Keratinocyte (primary cell): ENCODE measurements around the gene CD8B. TPM values are rescaled to one million over a fixed set of nuclear protein-coding genes. Genes with fewer than 3 reads are reported as not detected.

ENCODE experiments used
- DNase-seq: peaks from one replicate; pipeline ENCODE4 v3.0.0-alpha.2; 2011; ENCODE audit warnings: low read depth, missing footprints, low spot score
- FAIRE-seq: peaks from 2 replicates; lab custom pipeline; 2011; peaks lifted over from hg19 to GRCh38; lab: Jason Lieb, UNC
- H2AFZ ChIP-seq: 2 replicates; pipeline ENCODE4 v1.6.0; 2012; ENCODE audit warnings: low read length, control low read depth, inconsistent platforms; ENCODE audit not compliant: control insufficient read depth
- H3K27ac ChIP-seq: 2 replicates; pipeline ENCODE4 v1.5.1; 2011; ENCODE audit warnings: low read length; ENCODE audit not compliant: control insufficient read depth, insufficient read depth
- H3K27me3 ChIP-seq: 3 replicates; pipeline ENCODE4 v1.6.0; 2011; ENCODE audit warnings: low read length; ENCODE audit not compliant: control insufficient read depth, insufficient read depth; ENCODE audit errors: extremely low read depth
- H3K36me3 ChIP-seq, 2 experiments: 2 replicates in 1 of 2; 3 replicates in 1 of 2; pipeline ENCODE4 v1.5.1; 2011; ENCODE audit warnings: low read length in 2 of 2, mild to moderate bottlenecking in 1 of 2; ENCODE audit not compliant: control insufficient read depth in 2 of 2, insufficient read depth in 2 of 2; ENCODE audit errors: extremely low read depth in 1 of 2
- H3K4me1 ChIP-seq: 3 replicates; pipeline ENCODE4 v1.5.1; 2011; ENCODE audit warnings: low read length; ENCODE audit not compliant: control insufficient read depth, insufficient read depth; ENCODE audit errors: extremely low read depth
- H3K4me2 ChIP-seq: 3 replicates; pipeline ENCODE4 v1.6.0; 2011; ENCODE audit warnings: low read depth, low read length; ENCODE audit not compliant: control insufficient read depth, insufficient read depth; ENCODE audit errors: extremely low read depth
- H3K4me3 ChIP-seq, 3 experiments: fragments of 200-600 bp in 1 of 3; sonication (generic) in 1 of 3; 2 replicates in 2 of 3; 3 replicates in 1 of 3; pipeline ENCODE4 v1.5.1; 2011 to 2016; ENCODE audit warnings: low read length in 3 of 3, mild to moderate bottlenecking in 3 of 3, control low read depth in 2 of 3, inconsistent platforms in 1 of 3, low read depth in 1 of 3, mixed read lengths in 1 of 3, mixed run types in 1 of 3, moderate library complexity in 1 of 3; ENCODE audit not compliant: control insufficient read depth in 2 of 3, insufficient read depth in 2 of 3; ENCODE audit errors: extremely low read depth in 1 of 3
- H3K79me2 ChIP-seq: 2 replicates; pipeline ENCODE4 v1.6.0; 2012; ENCODE audit warnings: low read length; ENCODE audit not compliant: control insufficient read depth, insufficient read depth
- H3K9ac ChIP-seq: 3 replicates; pipeline ENCODE4 v1.6.0; 2011; ENCODE audit warnings: low read length; ENCODE audit not compliant: control insufficient read depth, insufficient read depth; ENCODE audit errors: extremely low read depth
- H3K9me1 ChIP-seq: 3 replicates; pipeline ENCODE4 v1.6.0; 2011; ENCODE audit warnings: low read length; ENCODE audit not compliant: control insufficient read depth, insufficient read depth; ENCODE audit errors: extremely low read depth
- H3K9me3 ChIP-seq: 2 replicates; pipeline ENCODE4 v1.5.1; 2012; ENCODE audit warnings: low read depth, low read length; ENCODE audit not compliant: control insufficient read depth
- H4K20me1 ChIP-seq: 3 replicates; pipeline ENCODE4 v1.6.0; 2011; ENCODE audit warnings: low read length; ENCODE audit not compliant: control insufficient read depth, insufficient read depth; ENCODE audit errors: extremely low read depth
- CTCF ChIP-seq, 3 experiments: IDR thresholded peaks in 1 of 3; conservative IDR thresholded peaks in 1 of 3; optimal IDR thresholded peaks in 1 of 3; 2 replicates in 2 of 3; 3 replicates in 1 of 3; pipeline versions ENCODE3 to v1.5.1; 2011; ENCODE audit warnings: low read length in 3 of 3, mild to moderate bottlenecking in 3 of 3, moderate library complexity in 2 of 3, control low read depth in 1 of 3, inconsistent platforms in 1 of 3; ENCODE audit not compliant: insufficient read depth in 2 of 3; ENCODE audit errors: extremely low read depth in 1 of 3
- EZH2 ChIP-seq: IDR thresholded peaks from one replicate; pipeline ENCODE4 v1.6.1; 2012; ENCODE audit warnings: inconsistent platforms, mild to moderate bottlenecking, low read length, moderate library complexity
- dilution Hi-C: fragments of 300-500 bp; cut with MboI; formaldehyde crosslinking; loops from one replicate; pipeline ENCODE4 v1.7.0; 2020; ENCODE audit warnings: low sequenced_read_pairs; ENCODE audit not compliant: extremely low pct_ligation_motif_present
- polyA plus RNA-seq, 5 experiments: library from polyadenylated mRNA; depleted of rRNA in 3 of 5; stranded (reverse) in 3 of 5; stranded (forward) in 1 of 5; unstranded in 1 of 5; fragments of >200 nt; gene quantifications; 1 replicate in 1 of 5; 2 replicates in 3 of 5; 3 replicates in 1 of 5; pipeline versions ENCODE4 v1.2.1 to v1.2.3, GENCODE V29; 2011 to 2012; ENCODE audit warnings: missing spikeins in 2 of 5, low read depth in 1 of 5, low replicate concordance in 1 of 5

Gene CD8B
- polyA plus RNA-seq, 1 donor (not counting 4 experiments of a cell fraction or from before 2014, with no cell fraction given) = not detected

- Histone ChIP-seq H3K27ac (no peak overlapping the region), H3K9me3 (no peaks in the 10 kb centered on the region), H2AFZ (peak overlapping the region; percentile 15), H3K9me1 (no peaks in the 10 kb centered on the region), H3K9ac (no peak overlapping the region), H3K4me1 (no peaks in the 10 kb centered on the region), H3K79me2 (no peaks in the 10 kb centered on the region), H3K4me3 (peak overlapping the region in 1 of 3 experiments; percentile 43), H4K20me1 (peaks cover 2% of the 10 kb centered on the region), H3K4me2 (peak overlapping the region; percentile 32), H3K27me3 (peaks cover 63% of the 10 kb centered on the region), H3K36me3 (no peaks in the 10 kb centered on the region)
- FAIRE-seq (no peak), DNase-seq (no peak)
- dilution Hi-C loops = no loop called here
- TF ChIP-seq EZH2 = peak; percentile 89
- TF ChIP-seq CTCF (optimal IDR thresholded peaks at IDR 0.05 in 1 of 3, IDR thresholded peaks at IDR 0.05 in 1 of 3, conservative IDR thresholded peaks at IDR 0.05 in 1 of 3; ENCODE audit: extremely low read depth in 1 of 3, insufficient read depth in 2 of 3, low read length in 3 of 3) = no peak
Observed at GRCh38 chr2:86788881-86789686, 72.6 kb downstream of the CD8B start.

GRCh38 chr2:86788165-86788564, 73.5 kb downstream of the CD8B start:
- H3K36me3 ChIP-seq = no peaks in the 10 kb centered on the region
- dilution Hi-C loops = no loop called here
- DNase-seq (no peak), FAIRE-seq (no peak)
- H3K9ac ChIP-seq = no peak overlapping the region
- H4K20me1 ChIP-seq = peaks cover 2% of the 10 kb centered on the region
- no peak overlapping the region for H3K4me2 ChIP-seq
- no peak overlapping the region for H3K4me3 ChIP-seq
- H2AFZ ChIP-seq = no peak overlapping the region
- H3K79me2 ChIP-seq = no peaks in the 10 kb centered on the region
- TF ChIP-seq CTCF (optimal IDR thresholded peaks at IDR 0.05 in 1 of 3, IDR thresholded peaks at IDR 0.05 in 1 of 3, conservative IDR thresholded peaks at IDR 0.05 in 1 of 3; ENCODE audit: extremely low read depth in 1 of 3, insufficient read depth in 2 of 3, low read length in 3 of 3) = no peak
- no peak for TF ChIP-seq EZH2
- H3K9me1 ChIP-seq = no peaks in the 10 kb centered on the region
- no peaks in the 10 kb centered on the region for H3K4me1 ChIP-seq
- no peak overlapping the region for H3K27ac ChIP-seq
- no peaks in the 10 kb centered on the region for H3K9me3 ChIP-seq
- H3K27me3 ChIP-seq = peaks cover 58% of the 10 kb centered on the region
